Measurements from ENCODE around the gene AKR1E2. TPM values are rescaled to one million over a fixed set of nuclear protein-coding genes. Genes with fewer than 3 reads are reported as not detected.

AKR1E2 gene
- total RNA-seq, result 19.3 TPM

- no peaks in the 10 kb centered on the region for H3K9me3 ChIP-seq (ENCODE audit: low read depth, low read length)
- H3K27me3 ChIP-seq (ENCODE audit: insufficient read depth, low read length), result peaks cover 16% of the 10 kb centered on the region
- H3K4me3 ChIP-seq (ENCODE audit: low read length), result peak within 1 kb of the TSS; percentile 29
- H3K4me1 ChIP-seq (ENCODE audit: insufficient read depth, low read length), result peaks cover 17% of the 10 kb centered on the region
Measured at GRCh38 chr10:4825868-4826791, at the start of gene AKR1E2. TSS of gene AKR1E2 (plus strand) at chr10:4826207. CDS start at chr10:4826325, 118 bp downstream.

- no peaks in the 10 kb centered on the region for H3K27me3 ChIP-seq (ENCODE audit: insufficient read depth, low read length)
- H3K4me1 ChIP-seq (ENCODE audit: insufficient read depth, low read length), result peaks cover 3% of the 10 kb centered on the region
- no peak overlapping the region for H3K4me3 ChIP-seq (ENCODE audit: low read length)
- no peaks in the 10 kb centered on the region for H3K9me3 ChIP-seq (ENCODE audit: low read depth, low read length)
Measured at GRCh38 chr10:4776234-4776638, 49.8 kb upstream of the AKR1E2 start.

DNA sequence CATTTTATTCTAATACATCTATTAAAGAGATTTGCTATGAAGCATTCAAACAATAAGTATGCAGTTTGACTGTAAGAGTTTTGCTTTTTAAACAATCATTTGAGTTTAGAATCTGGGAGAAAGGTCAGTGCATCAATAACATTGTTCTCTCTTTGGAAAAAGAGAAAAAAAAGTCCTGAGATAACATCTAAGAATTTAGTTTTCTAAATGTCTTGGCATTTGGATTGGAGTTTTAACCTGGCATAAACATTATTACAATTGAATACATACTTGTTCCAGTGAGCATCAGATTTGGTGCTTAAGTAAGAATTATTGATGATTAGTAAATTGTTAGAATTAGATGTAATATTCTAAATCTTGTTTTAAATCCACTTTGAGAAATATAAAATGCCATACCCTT lies 47.2 kb upstream of the AKR1E2 start:
- Histone ChIP-seq H3K4me1 (ENCODE audit: insufficient read depth, low read length) (no peaks in the 10 kb centered on the region), H3K27me3 (ENCODE audit: insufficient read depth, low read length) (no peaks in the 10 kb centered on the region), H3K4me3 (ENCODE audit: low read length) (no peak overlapping the region), H3K9me3 (ENCODE audit: low read depth, low read length) (no peaks in the 10 kb centered on the region)

DNA sequence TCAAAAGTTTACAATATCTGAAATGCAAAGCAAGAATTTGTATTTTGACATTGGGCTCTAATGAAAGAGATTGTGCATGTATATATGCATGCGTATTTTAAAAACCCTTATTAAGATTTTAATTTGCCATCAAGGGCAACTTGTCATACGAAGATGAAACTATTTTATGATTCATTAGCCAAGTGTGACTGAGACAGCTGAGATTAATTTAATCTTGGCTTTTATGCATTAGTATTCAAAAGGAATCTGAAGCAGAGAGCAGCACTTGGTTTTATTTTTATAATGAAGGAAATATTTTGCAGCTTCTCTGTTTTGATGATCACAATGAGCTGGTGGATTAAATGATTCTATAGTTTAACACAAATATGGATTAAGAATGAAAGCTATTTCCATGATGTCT lies 45.9 kb upstream of the AKR1E2 start:
- Histone ChIP-seq H3K27me3 (ENCODE audit: insufficient read depth, low read length) (no peaks in the 10 kb centered on the region), H3K4me3 (ENCODE audit: low read length) (no peak overlapping the region), H3K4me1 (ENCODE audit: insufficient read depth, low read length) (no peaks in the 10 kb centered on the region), H3K9me3 (ENCODE audit: low read depth, low read length) (no peaks in the 10 kb centered on the region)

DNA sequence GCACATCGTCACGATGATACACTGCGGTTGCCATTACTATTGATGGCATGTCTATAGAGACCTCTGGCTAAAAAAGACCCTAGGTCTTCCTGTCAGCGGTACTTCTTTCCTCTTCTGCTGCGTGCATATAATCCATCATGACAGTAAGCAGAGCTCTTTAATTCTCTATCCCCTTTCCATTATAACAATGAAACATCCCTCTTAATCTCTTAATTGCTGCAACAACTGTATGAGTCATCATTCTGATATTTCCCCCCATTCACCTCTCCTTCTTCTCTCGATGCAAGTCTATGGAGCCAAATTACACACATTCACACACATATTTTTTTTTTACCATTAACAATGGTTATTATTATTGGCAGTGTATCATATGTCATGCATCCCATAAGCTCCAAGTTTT lies 45.2 kb upstream of the AKR1E2 start:
- H3K4me1 ChIP-seq (ENCODE audit: insufficient read depth, low read length), result no peaks in the 10 kb centered on the region
- H3K9me3 ChIP-seq (ENCODE audit: low read depth, low read length), result no peaks in the 10 kb centered on the region
- no peak overlapping the region for H3K4me3 ChIP-seq (ENCODE audit: low read length)
- H3K27me3 ChIP-seq (ENCODE audit: insufficient read depth, low read length), result no peaks in the 10 kb centered on the region

GRCh38 chr10:4781955-4782354 lies 44.1 kb upstream of the AKR1E2 start:
- H3K4me3 ChIP-seq (ENCODE audit: low read length), result no peak overlapping the region

GRCh38 chr10:4784667-4785333 lies 41.2 kb upstream of the AKR1E2 start:
- Histone ChIP-seq H3K4me3 (ENCODE audit: low read length) (no peak overlapping the region), H3K27me3 (ENCODE audit: insufficient read depth, low read length) (no peaks in the 10 kb centered on the region), H3K9me3 (ENCODE audit: low read depth, low read length) (no peaks in the 10 kb centered on the region), H3K4me1 (ENCODE audit: insufficient read depth, low read length) (no peaks in the 10 kb centered on the region)

More at GRCh38 chr10:4781955-4782354, 44.1 kb upstream of the AKR1E2 start:
- Histone ChIP-seq H3K4me1 (ENCODE audit: insufficient read depth, low read length) (no peaks in the 10 kb centered on the region), H3K9me3 (ENCODE audit: low read depth, low read length) (no peaks in the 10 kb centered on the region), H3K27me3 (ENCODE audit: insufficient read depth, low read length) (no peaks in the 10 kb centered on the region)

- Histone ChIP-seq H3K27me3 (ENCODE audit: insufficient read depth, low read length) (no peaks in the 10 kb centered on the region), H3K4me1 (ENCODE audit: insufficient read depth, low read length) (no peaks in the 10 kb centered on the region), H3K9me3 (ENCODE audit: low read depth, low read length) (no peaks in the 10 kb centered on the region), H3K4me3 (ENCODE audit: low read length) (no peak overlapping the region)
Measured at GRCh38 chr10:4786043-4786839, 39.8 kb upstream of the AKR1E2 start.

DNA sequence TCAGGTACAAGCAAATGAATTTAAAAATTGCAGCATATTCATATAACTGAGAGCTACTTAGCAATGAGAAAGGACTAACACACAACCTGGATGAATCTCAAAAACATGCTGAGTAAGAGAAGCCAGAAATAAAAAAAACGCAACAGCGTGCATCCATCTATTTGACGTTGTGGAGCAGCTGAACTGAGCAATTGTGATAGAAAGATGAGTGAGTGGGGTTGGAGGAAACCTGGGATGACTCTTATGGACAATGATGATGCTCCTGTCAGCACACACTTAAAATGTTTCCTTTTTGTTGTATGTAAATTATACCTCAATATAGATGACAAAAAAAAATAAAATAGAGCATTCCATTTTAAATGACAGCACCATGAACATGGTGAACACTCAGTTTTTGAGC lies 36.0 kb upstream of the AKR1E2 start:
- Histone ChIP-seq H3K9me3 (ENCODE audit: low read depth, low read length) (no peaks in the 10 kb centered on the region), H3K27me3 (ENCODE audit: insufficient read depth, low read length) (no peaks in the 10 kb centered on the region), H3K4me1 (ENCODE audit: insufficient read depth, low read length) (no peaks in the 10 kb centered on the region), H3K4me3 (ENCODE audit: low read length) (no peak overlapping the region)

GRCh38 chr10:4790922-4791321 lies 35.1 kb upstream of the AKR1E2 start:
- no peaks in the 10 kb centered on the region for H3K9me3 ChIP-seq (ENCODE audit: low read depth, low read length)
- no peaks in the 10 kb centered on the region for H3K4me1 ChIP-seq (ENCODE audit: insufficient read depth, low read length)

DNA sequence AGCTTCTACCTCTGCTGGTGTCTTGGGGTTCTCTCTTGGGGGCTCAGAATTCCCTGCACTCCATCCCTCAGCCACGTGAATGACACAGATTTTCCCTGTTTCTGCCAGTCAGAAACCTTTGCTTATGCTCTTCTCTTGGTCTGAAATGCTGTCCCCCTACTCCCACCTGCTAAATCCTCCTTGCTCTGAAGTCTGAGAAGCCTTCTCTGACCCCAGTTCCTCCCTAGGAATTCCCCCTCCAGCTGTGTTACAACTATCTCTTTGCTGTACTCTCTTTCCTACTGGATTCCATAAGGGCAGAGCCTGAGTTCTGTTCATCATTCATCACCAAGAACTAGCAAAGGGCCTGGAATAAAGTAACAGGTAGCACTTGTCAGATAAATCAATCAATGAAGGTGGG lies 33.6 kb upstream of the AKR1E2 start:
- H3K27me3 ChIP-seq (ENCODE audit: insufficient read depth, low read length), result no peaks in the 10 kb centered on the region
- H3K4me1 ChIP-seq (ENCODE audit: insufficient read depth, low read length), result no peaks in the 10 kb centered on the region
- H3K9me3 ChIP-seq (ENCODE audit: low read depth, low read length), result no peaks in the 10 kb centered on the region
- no peak overlapping the region for H3K4me3 ChIP-seq (ENCODE audit: low read length)

More at GRCh38 chr10:4790922-4791321, 35.1 kb upstream of the AKR1E2 start:
- Histone ChIP-seq H3K27me3 (ENCODE audit: insufficient read depth, low read length) (no peaks in the 10 kb centered on the region), H3K4me3 (ENCODE audit: low read length) (no peak overlapping the region)

DNA sequence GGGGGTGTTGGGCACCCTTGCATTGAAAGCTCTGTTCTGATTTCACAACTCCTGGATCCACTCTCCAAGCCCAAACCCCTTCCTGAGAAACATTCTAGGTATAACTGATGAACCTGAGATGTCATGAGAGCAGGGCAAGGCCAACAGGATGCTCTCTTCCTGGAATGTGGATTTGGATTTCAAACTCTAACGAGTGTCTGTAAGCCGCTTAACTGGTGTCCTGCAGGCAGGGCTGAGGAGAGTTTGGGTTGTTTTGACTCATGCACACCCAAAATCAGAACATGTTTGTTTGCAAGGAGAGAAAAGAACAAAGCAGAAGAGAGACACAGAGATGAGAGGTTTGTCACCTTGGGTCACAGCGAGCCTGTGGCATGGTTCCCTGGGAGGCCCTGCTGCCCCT lies 24.6 kb upstream of the AKR1E2 start:
- Histone ChIP-seq H3K27me3 (ENCODE audit: insufficient read depth, low read length) (no peaks in the 10 kb centered on the region), H3K4me3 (ENCODE audit: low read length) (no peak overlapping the region), H3K9me3 (ENCODE audit: low read depth, low read length) (no peaks in the 10 kb centered on the region), H3K4me1 (ENCODE audit: insufficient read depth, low read length) (no peaks in the 10 kb centered on the region)

GRCh38 chr10:4802711-4803487 lies 23.1 kb upstream of the AKR1E2 start:
- Histone ChIP-seq H3K4me3 (ENCODE audit: low read length) (no peak overlapping the region), H3K27me3 (ENCODE audit: insufficient read depth, low read length) (no peaks in the 10 kb centered on the region), H3K4me1 (ENCODE audit: insufficient read depth, low read length) (no peaks in the 10 kb centered on the region), H3K9me3 (ENCODE audit: low read depth, low read length) (no peaks in the 10 kb centered on the region)

GRCh38 chr10:4803822-4804221 lies 22.2 kb upstream of the AKR1E2 start:
- H3K4me1 ChIP-seq (ENCODE audit: insufficient read depth, low read length), result no peaks in the 10 kb centered on the region
- H3K9me3 ChIP-seq (ENCODE audit: low read depth, low read length), result no peaks in the 10 kb centered on the region
- H3K27me3 ChIP-seq (ENCODE audit: insufficient read depth, low read length), result no peaks in the 10 kb centered on the region
- no peak overlapping the region for H3K4me3 ChIP-seq (ENCODE audit: low read length)
